ENCODE measurements around the gene SSBP1.

Gene SSBP1

DNA sequence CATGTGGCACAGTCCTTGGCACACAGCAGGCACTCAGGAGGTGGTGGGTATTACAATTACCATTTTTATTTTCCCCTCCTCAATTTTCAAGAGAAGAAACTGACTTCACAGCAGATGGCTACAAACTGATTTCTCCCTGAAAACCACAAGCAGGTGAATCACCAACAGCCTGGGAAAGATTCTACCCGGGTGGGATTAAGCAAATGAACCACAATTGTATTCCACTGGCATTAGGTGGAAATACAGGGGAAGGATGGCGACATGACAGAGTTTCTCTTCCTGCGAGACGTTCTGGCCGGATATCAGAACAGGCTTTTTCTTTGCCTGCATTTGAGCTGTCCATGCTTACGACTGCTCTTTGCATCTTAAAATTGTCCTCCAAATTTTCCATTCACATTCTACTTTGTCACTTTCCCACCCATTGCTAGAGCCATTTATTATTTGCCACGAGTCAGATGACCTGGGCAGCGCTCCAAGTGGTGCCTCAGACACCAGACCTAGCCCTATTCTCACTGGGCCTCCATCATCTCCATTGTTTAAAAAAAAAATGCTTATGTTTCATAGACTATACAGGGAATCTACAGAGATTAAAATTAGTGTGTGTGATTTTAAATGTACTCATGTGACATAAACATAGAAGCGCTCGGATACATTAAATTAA, 40.8 kb upstream of the SSBP1 start:
- CTCF ChIA-PET, result no interaction called here
- no peak overlapping the region for H3K27ac ChIP-seq
- POLR2A ChIA-PET (ENCODE audit: low non-redundant PET), result no interaction called here
- TF ChIP-seq, protein P1, sequence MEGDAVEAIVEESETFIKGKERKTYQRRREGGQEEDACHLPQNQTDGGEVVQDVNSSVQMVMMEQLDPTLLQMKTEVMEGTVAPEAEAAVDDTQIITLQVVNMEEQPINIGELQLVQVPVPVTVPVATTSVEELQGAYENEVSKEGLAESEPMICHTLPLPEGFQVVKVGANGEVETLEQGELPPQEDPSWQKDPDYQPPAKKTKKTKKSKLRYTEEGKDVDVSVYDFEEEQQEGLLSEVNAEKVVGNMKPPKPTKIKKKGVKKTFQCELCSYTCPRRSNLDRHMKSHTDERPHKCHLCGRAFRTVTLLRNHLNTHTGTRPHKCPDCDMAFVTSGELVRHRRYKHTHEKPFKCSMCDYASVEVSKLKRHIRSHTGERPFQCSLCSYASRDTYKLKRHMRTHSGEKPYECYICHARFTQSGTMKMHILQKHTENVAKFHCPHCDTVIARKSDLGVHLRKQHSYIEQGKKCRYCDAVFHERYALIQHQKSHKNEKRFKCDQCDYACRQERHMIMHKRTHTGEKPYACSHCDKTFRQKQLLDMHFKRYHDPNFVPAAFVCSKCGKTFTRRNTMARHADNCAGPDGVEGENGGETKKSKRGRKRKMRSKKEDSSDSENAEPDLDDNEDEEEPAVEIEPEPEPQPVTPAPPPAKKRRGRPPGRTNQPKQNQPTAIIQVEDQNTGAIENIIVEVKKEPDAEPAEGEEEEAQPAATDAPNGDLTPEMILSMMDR (conservative IDR thresholded peaks at IDR 0.05; ENCODE audit: low read depth), result no peak
- DNase-seq (ENCODE audit: low spot score), result peak; percentile 8

GRCh38 chr7:141698247-141699015, 39.7 kb upstream of the SSBP1 start:
- no peak overlapping the region for H3K27ac ChIP-seq
- ChIA-PET POLR2A (ENCODE audit: low non-redundant PET) (no interaction called here), CTCF (no interaction called here)
- TF ChIP-seq, protein P1 (conservative IDR thresholded peaks at IDR 0.05; ENCODE audit: low read depth), result no peak
- no peak for DNase-seq (ENCODE audit: low spot score)

DNA sequence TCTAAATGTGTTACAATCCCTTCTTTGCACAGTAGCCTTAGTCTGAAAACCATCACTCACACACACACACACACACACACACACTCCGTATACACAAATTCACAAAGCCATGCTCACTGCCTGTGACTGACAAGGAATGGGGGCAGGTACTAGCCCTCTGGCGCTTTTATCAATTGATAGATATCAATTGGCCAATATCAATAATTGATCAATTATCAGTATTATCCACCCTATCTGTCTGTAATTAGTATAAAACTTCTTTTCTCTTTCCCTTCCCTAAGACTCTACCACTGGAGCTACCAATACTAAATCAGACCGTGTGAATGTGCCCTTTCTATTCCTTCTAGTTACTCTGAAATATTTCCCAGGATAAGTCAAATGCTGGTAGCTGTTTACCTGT, 38.3 kb upstream of the SSBP1 start:
- H3K27ac ChIP-seq, result no peak overlapping the region
- POLR2A ChIA-PET (ENCODE audit: low non-redundant PET), result no interaction called here
- DNase-seq (ENCODE audit: low spot score), result no peak
- CTCF ChIA-PET, result interaction anchor here (0.5 kb wide), 1 partner anchor 54 kb away, joined by 4 read pairs; no protein-coding TSS in a partner anchor
- TF ChIP-seq, protein P1 (conservative IDR thresholded peaks at IDR 0.05; ENCODE audit: low read depth), result no peak

GRCh38 chr7:141700296-141700847, 37.8 kb upstream of the SSBP1 start:
- ChIA-PET CTCF (interaction anchor here (1.1 kb wide), 1 partner anchor 38 kb away, joined by 6 read pairs; the partner anchor contains the start of gene SSBP1), POLR2A (ENCODE audit: low non-redundant PET) (no interaction called here)
- no peak for DNase-seq (ENCODE audit: low spot score)
- peak overlapping the region; percentile 62 for H3K27ac ChIP-seq
- TF ChIP-seq, protein P1 (conservative IDR thresholded peaks at IDR 0.05; ENCODE audit: low read depth), result no peak

- CTCF ChIA-PET, result interaction anchor here (0.7 to 1.1 kb wide), 2 partner anchors 37 to 528 kb away, joined by 3 to 6 read pairs; partner anchors contain the start of gene SSBP1
Measured at GRCh38 chr7:141700848-141701371, 37.2 kb upstream of the SSBP1 start.

More at GRCh38 chr7:141700848-141701371, 37.2 kb upstream of the SSBP1 start:
- peak; percentile 8 for DNase-seq (ENCODE audit: low spot score)
- TF ChIP-seq, protein P1 (conservative IDR thresholded peaks at IDR 0.05; ENCODE audit: low read depth), result no peak
- POLR2A ChIA-PET (ENCODE audit: low non-redundant PET), result no interaction called here
- peak overlapping the region; percentile 62 for H3K27ac ChIP-seq

All from RWPE1 (cell line).